GM20431 (cell line): Measurements from ENCODE around the gene SNED1.

Source experiments
- in situ Hi-C: fragments of 300-500 bp; cut with MseI, MboI; formaldehyde crosslinking; loops from one replicate; pipeline ENCODE4 v1.15.0; 2020; ENCODE audit warnings: low sequenced_read_pairs; ENCODE audit not compliant: unreplicated experiment

The SNED1 gene

GRCh38 chr2:241038374-241039180 lies 40.2 kb downstream of the SNED1 start:
- in situ Hi-C loops, result no loop called here

- in situ Hi-C loops, result no loop called here
Observed at GRCh38 chr2:241039416-241039815, 41.0 kb downstream of the SNED1 start.

DNA sequence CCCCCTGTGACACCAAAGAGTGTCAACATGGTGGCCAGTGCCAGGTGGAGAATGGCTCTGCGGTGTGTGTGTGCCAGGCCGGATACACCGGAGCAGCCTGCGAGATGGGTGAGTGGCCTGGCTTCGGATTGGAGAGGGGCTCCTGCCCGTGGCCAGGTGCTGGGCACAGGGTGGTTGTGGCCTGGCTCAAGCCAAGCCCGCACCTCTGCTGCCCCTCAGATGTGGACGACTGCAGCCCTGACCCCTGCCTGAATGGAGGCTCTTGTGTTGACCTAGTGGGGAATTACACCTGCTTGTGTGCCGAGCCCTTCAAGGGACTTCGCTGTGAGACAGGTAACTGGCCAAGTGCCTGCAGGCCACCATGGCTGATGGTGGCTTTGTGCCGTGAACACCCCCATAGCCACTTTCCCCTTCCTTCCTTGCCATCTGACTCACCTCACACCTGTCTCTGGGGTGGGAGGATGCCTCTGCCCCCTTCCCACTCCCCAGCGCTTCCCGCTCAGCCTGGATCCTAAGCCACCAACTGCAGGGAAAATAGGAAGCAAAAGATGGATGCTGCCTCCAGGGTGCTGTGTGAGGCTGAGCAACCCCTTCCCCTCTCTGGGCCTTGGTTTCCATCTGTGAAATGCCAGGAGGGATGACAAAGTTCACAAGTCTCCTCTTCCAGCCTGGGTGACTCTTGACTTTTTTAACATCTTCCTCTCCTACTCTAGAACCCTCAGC lies 41.8 kb downstream of the SNED1 start:
- in situ Hi-C loops, result no loop called here

GRCh38 chr2:241041589-241042158 lies 43.3 kb downstream of the SNED1 start:
- in situ Hi-C loops, result no loop called here

GRCh38 chr2:241043581-241043980 lies 45.2 kb downstream of the SNED1 start:
- in situ Hi-C loops, result no loop called here

- in situ Hi-C loops, result no loop called here
Observed at GRCh38 chr2:241047253-241048010, 49.0 kb downstream of the SNED1 start.

DNA sequence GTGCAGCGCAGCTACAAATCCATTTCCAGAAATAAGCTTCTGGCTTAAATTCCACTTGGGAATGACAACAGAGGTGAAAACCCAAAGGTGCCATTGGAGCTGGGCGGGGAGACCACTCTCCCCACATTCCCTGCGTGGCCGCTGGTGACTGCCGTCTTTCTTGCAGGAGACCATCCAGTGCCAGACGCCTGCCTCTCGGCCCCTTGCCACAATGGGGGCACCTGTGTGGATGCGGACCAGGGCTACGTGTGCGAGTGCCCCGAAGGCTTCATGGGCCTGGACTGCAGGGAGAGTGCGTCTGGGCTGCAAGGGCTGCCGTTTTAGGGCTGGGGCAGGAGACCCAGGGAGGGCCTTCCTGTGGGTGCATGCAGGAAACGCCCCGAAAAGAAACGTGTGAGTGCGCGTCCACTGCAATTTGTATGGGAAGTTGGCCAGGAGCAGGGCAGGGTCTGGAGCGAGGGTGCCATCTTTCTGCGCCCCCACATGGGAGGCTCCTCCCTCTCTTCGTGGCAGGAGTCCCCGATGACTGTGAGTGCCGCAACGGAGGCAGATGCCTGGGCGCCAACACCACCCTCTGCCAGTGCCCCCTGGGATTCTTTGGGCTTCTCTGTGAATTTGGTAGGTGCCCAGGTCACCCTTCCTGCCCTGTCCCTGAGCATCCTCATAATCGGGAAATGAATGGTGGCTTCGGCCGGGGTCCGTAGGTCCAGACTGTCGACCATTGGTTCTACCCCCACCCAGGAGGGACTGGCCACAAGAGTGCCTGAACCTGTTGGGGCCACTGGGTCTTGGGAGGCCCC lies 49.9 kb downstream of the SNED1 start:
- in situ Hi-C loops, result no loop called here

- in situ Hi-C loops, result no loop called here
Observed at GRCh38 chr2:241048949-241049343, 50.5 kb downstream of the SNED1 start.

DNA sequence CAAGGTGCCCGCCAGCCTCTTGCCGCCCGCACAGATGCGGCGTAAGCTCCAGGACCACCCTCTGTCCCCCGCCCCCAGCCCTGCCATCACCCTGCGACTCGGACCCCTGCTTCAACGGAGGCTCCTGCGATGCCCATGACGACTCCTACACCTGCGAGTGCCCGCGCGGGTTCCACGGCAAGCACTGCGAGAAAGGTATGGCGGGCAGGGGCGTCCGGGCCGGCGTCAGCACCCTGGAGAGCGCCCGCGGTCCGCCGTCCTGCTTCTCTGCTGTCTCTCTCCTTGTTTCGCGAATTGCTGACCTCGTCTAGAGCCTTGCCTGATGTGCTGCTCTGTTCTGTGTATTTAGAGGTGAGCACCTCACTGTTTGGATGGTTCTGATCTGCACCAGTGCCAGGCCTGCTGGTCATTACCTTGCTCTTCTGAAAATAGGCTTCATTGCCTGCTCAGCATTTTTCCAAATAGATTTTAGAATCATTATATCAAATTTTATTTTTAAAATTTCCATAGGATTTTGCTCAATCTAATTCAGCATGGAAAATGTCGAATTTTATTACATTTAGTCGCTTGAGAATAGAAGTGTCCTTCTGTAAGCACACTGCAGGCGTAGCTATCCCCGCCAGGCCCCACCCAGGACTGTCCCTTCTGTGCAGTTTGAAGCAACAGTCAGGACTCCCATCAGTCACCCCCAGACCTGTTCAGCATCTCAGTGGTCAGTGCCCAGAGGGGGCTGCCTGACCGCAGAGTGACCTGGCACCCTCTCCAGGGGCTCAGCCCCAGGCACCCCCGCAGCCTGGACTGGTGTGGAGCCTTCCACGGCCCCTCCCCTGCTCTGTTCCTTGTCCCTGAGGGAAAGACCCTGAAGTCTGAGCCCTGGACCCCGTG lies 51.6 kb downstream of the SNED1 start:
- in situ Hi-C loops, result no loop called here

GRCh38 chr2:241050624-241051577 lies 52.5 kb downstream of the SNED1 start:
- in situ Hi-C loops, result no loop called here

DNA sequence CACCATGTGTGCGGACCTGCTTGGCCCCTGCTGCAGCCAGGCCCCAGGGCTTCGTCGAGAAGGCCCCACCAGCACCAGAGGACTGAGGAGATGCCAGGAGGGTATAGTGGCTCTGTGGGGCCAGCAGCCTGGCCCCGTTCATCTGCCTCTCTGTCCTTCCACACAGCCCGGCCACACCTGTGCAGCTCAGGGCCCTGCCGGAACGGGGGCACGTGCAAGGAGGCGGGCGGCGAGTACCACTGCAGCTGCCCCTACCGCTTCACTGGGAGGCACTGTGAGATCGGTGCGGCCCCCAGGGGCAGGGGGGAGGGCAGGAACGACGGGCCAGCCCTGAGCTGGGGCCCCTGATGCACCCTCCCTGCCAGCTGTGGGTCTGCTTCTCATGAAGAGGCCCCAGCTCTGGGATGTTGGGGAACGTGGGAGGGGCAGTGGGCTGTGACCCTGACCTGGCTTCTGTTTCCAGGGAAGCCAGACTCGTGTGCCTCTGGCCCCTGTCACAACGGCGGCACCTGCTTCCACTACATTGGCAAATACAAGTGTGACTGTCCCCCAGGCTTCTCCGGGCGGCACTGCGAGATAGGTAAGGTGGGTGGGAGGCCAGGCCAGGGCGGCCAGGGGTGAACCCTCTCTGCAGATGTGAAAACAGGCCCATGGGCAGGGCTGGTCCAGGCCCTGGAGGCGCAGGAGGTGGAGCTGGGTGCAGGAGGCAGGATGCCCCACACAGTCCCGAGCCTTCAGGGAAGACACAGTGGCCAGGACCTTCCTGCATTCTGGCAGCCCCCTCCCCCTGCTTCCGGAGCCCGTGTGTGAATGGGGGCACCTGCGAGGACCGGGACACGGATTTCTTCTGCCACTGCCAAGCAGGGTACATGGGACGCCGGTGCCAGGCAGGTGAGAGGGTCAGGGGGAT lies 53.4 kb downstream of the SNED1 start:
- in situ Hi-C loops, result no loop called here

DNA sequence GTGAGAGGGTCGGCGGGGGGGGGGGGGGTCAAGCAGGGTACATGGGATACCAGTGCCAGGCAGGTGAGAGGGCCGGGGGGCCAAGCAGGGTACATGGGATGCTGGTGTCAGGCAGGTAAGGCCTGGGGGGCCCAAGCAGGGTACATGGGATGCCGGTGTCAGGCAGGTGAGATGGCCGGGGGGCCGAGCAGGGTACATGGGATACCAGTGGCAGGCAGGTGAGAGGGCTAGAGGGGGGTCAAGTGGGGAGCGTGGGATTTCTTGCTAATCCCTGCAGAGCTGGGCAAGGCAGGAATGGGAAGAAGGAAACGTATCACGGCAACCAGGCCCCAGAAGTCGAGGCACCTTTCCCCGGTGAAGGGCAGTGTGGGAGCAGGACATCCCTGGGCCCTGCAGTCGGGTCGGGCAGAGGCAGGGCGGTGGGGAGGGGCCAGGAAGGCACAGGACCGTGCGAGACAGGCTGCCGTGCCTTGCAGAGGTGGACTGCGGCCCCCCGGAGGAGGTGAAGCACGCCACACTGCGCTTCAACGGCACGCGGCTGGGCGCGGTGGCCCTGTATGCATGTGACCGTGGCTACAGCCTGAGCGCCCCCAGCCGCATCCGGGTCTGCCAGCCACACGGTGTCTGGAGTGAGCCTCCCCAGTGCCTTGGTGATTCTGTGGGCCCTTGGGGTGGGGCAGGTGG lies 54.4 kb downstream of the SNED1 start:
- in situ Hi-C loops, result no loop called here

DNA sequence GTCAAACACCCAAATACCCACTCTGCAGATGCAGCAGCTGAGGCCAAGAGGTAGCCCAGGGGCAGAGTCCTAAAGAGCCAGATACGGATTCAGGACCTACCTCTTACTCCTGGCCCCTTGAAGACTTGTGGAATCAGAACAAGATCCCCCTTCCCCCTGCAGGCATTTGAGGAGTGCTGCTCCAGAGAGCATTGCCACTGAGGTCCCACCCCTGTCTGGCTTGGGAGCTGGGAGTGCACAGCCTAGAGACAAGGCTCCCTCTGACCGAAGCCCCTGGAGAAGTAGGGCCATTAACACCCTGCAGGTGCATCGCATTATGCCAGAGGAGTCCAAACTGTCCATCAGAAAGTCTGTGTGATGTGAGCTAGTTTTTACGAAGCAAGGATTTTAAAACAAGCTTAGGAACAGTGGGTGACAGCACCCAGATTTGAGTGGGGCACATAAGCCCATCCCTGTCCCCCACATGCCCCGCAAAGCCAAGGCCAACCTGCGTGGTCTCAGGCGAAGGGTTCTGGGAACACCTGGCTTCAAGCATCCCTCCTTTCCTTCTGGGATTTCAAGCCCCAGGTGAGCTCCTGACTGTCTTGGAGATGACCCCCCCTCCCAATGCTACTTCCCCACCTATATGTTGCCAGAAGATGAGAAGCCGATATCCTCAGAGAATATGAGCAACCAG lies 55.3 kb downstream of the SNED1 start:
- in situ Hi-C loops, result no loop called here

DNA sequence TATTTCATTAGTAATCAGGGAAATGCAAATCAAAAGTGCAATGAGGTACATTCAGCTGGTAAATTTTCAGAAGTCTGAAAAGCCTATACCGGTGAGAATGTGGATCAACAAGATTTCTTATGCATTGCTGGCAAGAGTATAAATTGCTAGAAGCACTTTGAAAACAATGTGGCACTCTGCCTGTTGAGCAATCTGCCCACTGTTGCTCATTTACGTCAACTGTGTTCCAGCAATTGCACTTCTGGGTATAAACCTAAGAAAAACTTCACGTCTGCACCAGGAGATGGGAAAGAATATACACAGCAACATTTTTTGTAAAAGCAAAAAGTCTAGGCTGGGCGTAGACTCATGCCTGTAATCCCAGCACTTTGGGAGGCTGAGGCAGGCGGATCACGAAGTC lies 62.9 kb downstream of the SNED1 start:
- in situ Hi-C loops, result no loop called here

- in situ Hi-C loops, result no loop called here
Observed at GRCh38 chr2:241062389-241063092, 64.1 kb downstream of the SNED1 start.
